SK-N-SH treated with all-trans-retinoic acid at 6 μM for 48 hours (cell line): ENCODE data around the gene PTPRD.
"Not testable (repeated sequence)": the region's sequence is repeated elsewhere in the genome, so short reads cannot be mapped to it uniquely, and the experiment has no call there.

Source experiments
- PATZ1 ChIP-seq: fragments of 250-450 bp; sonication (Bioruptor Pico); IDR thresholded peaks from 2 replicates; pipeline ENCODE4 v1.8.0; 2020; ENCODE audit warnings: mild to moderate bottlenecking, moderate library complexity, borderline replicate concordance
- POU6F1 ChIP-seq: fragments of 250-450 bp; sonication (Bioruptor Pico); IDR thresholded peaks from 2 replicates; pipeline ENCODE4 v1.8.0; 2021; ENCODE audit warnings: low read depth, mild to moderate bottlenecking, moderate library complexity, borderline replicate concordance
- RARB ChIP-seq: fragments of 250-450 bp; sonication (Bioruptor Pico); IDR thresholded peaks from 2 replicates; pipeline ENCODE4 v1.8.0; 2021; ENCODE audit warnings: mild to moderate bottlenecking, moderate library complexity
- TCF4 ChIP-seq: fragments of 250-450 bp; sonication (Bioruptor Pico); IDR thresholded peaks from 2 replicates; pipeline ENCODE4 v1.8.0; 2021; ENCODE audit warnings: mild to moderate bottlenecking, moderate library complexity, borderline replicate concordance
- TSHZ2 ChIP-seq: fragments of 250-450 bp; sonication (Bioruptor Pico); IDR thresholded peaks from 2 replicates; pipeline ENCODE4 v1.5.0; 2020; ENCODE audit warnings: mild to moderate bottlenecking, moderate library complexity
- ZC3H10 ChIP-seq: fragments of 250-450 bp; sonication (Bioruptor Pico); IDR thresholded peaks from 2 replicates; pipeline ENCODE4 v1.5.1; 2021; ENCODE audit warnings: mild to moderate bottlenecking, moderate library complexity
- ZFP3 ChIP-seq: fragments of 250-450 bp; sonication (Bioruptor Pico); IDR thresholded peaks from 2 replicates; pipeline ENCODE4 v1.5.0; 2020; ENCODE audit warnings: mild to moderate bottlenecking, moderate library complexity
- ZFP30 ChIP-seq: fragments of 450-650 bp; formaldehyde crosslinking; IDR thresholded peaks from 2 replicates; pipeline ENCODE4 v1.5.0; 2022; ENCODE audit warnings: mild to moderate bottlenecking, moderate library complexity
- ZNF8 ChIP-seq: fragments of 450-650 bp; formaldehyde crosslinking; IDR thresholded peaks from 2 replicates; pipeline ENCODE4 v1.5.0; 2020; ENCODE audit warnings: mild to moderate bottlenecking, moderate library complexity

- TF ChIP-seq TCF4 (CRISPR knock-in tag); TSHZ2; ZC3H10; ZFP3 (CRISPR knock-in tag); ZNF8; POU6F1 (CRISPR knock-in tag); PATZ1 (CRISPR knock-in tag); RARB (CRISPR knock-in tag); ZFP30 (CRISPR knock-in tag): not testable (repeated sequence)
Observed at GRCh38 chr9:9441874-9442273, 1170.9 kb downstream of the PTPRD start.
